HL-60 (cell line): ENCODE measurements around the gene SNRPA.

Experiments
- DNase-seq, 2 experiments: peaks; one replicate each; pipeline ENCODE4 v3.0.0-alpha.2; 2010 to 2020; ENCODE audit warnings: low read depth in 1 of 2, low spot score in 1 of 2
- H3K27ac ChIP-seq: fragments of 250-450 bp; sonication (Bioruptor Pico); replicated peaks from 2 replicates; pipeline ENCODE4 v1.5.1; 2020; ENCODE audit warnings: mild to moderate bottlenecking, moderate library complexity
- H3K27me3 ChIP-seq: fragments of 250-450 bp; sonication (Bioruptor Pico); 2 replicates; pipeline ENCODE4 v1.5.1; 2021; ENCODE audit warnings: mild to moderate bottlenecking, moderate library complexity; ENCODE audit not compliant: insufficient read depth, poor library complexity, severe bottlenecking
- H3K4me3 ChIP-seq: replicated peaks from 2 replicates; pipeline ENCODE4 v1.5.1; 2011; ENCODE audit warnings: mild to moderate bottlenecking, control low read depth, low read length; ENCODE audit not compliant: insufficient read depth
- CTCF ChIP-seq: IDR thresholded peaks from one replicate; pipeline ENCODE4 v1.5.1; 2011; ENCODE audit warnings: low read length, control low read depth, inconsistent platforms; ENCODE audit not compliant: insufficient read depth
- GABPA ChIP-seq: IDR thresholded peaks from 2 replicates; pipeline ENCODE4 v1.6.1; 2012; ENCODE audit warnings: low read depth
- POLR2AphosphoS5 ChIP-seq: IDR thresholded peaks from 2 replicates; pipeline ENCODE4 v1.6.1; 2012; ENCODE audit warnings: low read depth
- SPI1 ChIP-seq: IDR thresholded peaks from 2 replicates; pipeline ENCODE4 v1.6.1; 2012; ENCODE audit warnings: low read depth, mild to moderate bottlenecking, borderline replicate concordance
- TF ChIP-seq, protein P1 (sequence below): IDR thresholded peaks from 2 replicates; pipeline ENCODE4 v1.6.1; 2012; ENCODE audit warnings: low read depth; ENCODE audit not compliant: insufficient replicate concordance

The SNRPA gene

DNA sequence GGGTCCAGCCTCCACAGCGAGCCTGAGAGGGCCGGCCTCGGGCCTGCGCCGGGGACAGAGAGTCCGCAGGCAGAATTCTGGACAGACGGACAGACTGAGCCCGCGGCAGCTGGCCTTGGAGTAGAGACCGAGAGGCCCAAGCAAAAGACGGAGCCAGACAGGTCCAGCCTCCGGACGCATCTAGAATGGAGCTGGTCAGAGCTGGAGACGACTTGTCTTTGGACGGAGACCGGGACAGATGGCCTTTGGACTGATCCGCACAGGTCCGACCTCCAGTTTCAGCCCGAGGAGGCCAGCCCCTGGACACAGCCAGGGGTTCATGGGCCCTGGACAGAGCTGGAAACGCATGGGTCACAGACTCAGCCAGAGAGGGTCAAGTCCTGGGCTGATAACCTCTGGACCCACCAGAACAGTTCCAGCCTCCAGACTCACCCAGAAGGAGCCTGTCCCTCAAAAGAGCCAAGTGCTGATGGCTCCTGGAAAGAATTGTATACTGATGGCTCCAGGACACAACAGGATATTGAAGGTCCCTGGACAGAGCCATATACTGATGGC lies 33.6 kb upstream of the SNRPA start:
- Histone ChIP-seq H3K4me3 (peak overlapping the region; percentile 74), H3K27me3 (no peaks in the 10 kb centered on the region), H3K27ac (peak overlapping the region; percentile 80)
- TF ChIP-seq, protein P1, sequence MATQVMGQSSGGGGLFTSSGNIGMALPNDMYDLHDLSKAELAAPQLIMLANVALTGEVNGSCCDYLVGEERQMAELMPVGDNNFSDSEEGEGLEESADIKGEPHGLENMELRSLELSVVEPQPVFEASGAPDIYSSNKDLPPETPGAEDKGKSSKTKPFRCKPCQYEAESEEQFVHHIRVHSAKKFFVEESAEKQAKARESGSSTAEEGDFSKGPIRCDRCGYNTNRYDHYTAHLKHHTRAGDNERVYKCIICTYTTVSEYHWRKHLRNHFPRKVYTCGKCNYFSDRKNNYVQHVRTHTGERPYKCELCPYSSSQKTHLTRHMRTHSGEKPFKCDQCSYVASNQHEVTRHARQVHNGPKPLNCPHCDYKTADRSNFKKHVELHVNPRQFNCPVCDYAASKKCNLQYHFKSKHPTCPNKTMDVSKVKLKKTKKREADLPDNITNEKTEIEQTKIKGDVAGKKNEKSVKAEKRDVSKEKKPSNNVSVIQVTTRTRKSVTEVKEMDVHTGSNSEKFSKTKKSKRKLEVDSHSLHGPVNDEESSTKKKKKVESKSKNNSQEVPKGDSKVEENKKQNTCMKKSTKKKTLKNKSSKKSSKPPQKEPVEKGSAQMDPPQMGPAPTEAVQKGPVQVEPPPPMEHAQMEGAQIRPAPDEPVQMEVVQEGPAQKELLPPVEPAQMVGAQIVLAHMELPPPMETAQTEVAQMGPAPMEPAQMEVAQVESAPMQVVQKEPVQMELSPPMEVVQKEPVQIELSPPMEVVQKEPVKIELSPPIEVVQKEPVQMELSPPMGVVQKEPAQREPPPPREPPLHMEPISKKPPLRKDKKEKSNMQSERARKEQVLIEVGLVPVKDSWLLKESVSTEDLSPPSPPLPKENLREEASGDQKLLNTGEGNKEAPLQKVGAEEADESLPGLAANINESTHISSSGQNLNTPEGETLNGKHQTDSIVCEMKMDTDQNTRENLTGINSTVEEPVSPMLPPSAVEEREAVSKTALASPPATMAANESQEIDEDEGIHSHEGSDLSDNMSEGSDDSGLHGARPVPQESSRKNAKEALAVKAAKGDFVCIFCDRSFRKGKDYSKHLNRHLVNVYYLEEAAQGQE, result no peak
- no peak for TF ChIP-seq GABPA
- no peak for TF ChIP-seq SPI1
- no peak for TF ChIP-seq CTCF
- TF ChIP-seq POLR2AphosphoS5, result no peak
- no peak for DNase-seq

GRCh38 chr19:40717880-40718773 lies 32.9 kb upstream of the SNRPA start:
- Histone ChIP-seq H3K27me3 (no peaks in the 10 kb centered on the region), H3K4me3 (peak overlapping the region; percentile 74), H3K27ac (no peak overlapping the region)
- no peak for DNase-seq
- TF ChIP-seq POLR2AphosphoS5 (no peak), CTCF (no peak), GABPA (no peak)
- TF ChIP-seq, protein P1, result no peak

DNA sequence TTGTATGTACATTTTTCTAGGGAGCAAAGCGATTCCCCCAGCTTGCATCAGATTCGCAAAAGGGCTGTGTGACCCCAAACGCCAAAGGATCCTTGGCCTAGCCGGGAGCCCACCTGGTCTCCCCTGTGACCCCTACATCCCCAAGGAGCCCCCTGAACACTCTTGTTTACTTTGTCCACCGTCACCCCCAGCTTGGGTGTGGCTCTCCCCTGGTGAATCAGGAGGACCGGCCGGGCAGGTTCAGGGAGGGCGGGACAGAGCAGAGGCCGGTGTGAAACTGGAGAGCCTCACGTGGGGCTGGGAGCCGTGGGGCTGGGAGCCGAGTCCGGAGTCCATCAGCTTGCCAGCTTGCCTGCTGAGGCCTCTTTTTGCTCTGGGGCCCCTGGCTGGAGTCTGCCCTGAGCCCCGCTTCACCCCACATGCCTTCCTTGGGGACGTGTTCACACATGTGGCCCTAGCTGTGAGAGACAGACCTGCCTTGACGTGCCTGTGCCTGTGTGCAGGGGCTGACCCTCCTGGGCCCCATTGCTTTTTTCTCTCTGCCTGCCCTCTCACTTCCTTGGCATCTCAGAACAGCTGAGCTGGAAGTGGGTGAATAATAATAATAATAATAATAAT lies 32.1 kb upstream of the SNRPA start:
- no peak for TF ChIP-seq SPI1
- no peaks in the 10 kb centered on the region for H3K27me3 ChIP-seq
- no peak for DNase-seq
- peak overlapping the region; percentile 74 for H3K4me3 ChIP-seq
- no peak overlapping the region for H3K27ac ChIP-seq

- H3K27ac ChIP-seq, result no peak overlapping the region
- no peak for TF ChIP-seq GABPA
- TF ChIP-seq, protein P1, result no peak
- TF ChIP-seq SPI1, result no peak
- no peak for TF ChIP-seq POLR2AphosphoS5
- no peak for TF ChIP-seq CTCF
- no peaks in the 10 kb centered on the region for H3K27me3 ChIP-seq
- H3K4me3 ChIP-seq, result no peak overlapping the region
- DNase-seq, result no peak
These were observed 31.5 kb upstream of the SNRPA start for GRCh38 chr19:40719414-40719894.
